ENCODE results near the gene CELF4. TPM values are rescaled to one million over a fixed set of nuclear protein-coding genes. Genes with fewer than 3 reads are reported as not detected.

The CELF4 gene
- polyA plus RNA-seq, 1 donor (not counting 4 experiments of a cell fraction or from before 2014, with no cell fraction given): not detected

GRCh38 chr18:37242091-37242490, 323.5 kb downstream of the CELF4 start:
- Histone ChIP-seq H3K27me3 (ENCODE audit: control insufficient read depth, extremely low read depth, insufficient read depth, low read length) (peaks cover 25% of the 10 kb centered on the region), H2AFZ (ENCODE audit: control insufficient read depth, low read length) (no peak overlapping the region), H3K9me1 (ENCODE audit: control insufficient read depth, extremely low read depth, insufficient read depth, low read length) (no peaks in the 10 kb centered on the region), H3K4me3 (ENCODE audit: control insufficient read depth in 2 of 3, extremely low read depth in 1 of 3, insufficient read depth in 2 of 3, low read depth in 1 of 3, low read length in 3 of 3) (no peak overlapping the region), H3K79me2 (ENCODE audit: control insufficient read depth, insufficient read depth, low read length) (no peaks in the 10 kb centered on the region), H3K4me1 (ENCODE audit: control insufficient read depth, extremely low read depth, insufficient read depth, low read length) (no peaks in the 10 kb centered on the region), H3K9ac (ENCODE audit: control insufficient read depth, extremely low read depth, insufficient read depth, low read length) (no peak overlapping the region), H3K4me2 (ENCODE audit: control insufficient read depth, extremely low read depth, insufficient read depth, low read depth, low read length) (no peak overlapping the region), H3K27ac (ENCODE audit: control insufficient read depth, insufficient read depth, low read length) (no peak overlapping the region), H3K9me3 (ENCODE audit: control insufficient read depth, low read depth, low read length) (no peaks in the 10 kb centered on the region), H4K20me1 (ENCODE audit: control insufficient read depth, extremely low read depth, insufficient read depth, low read length) (no peaks in the 10 kb centered on the region), H3K36me3 (ENCODE audit: control insufficient read depth in 2 of 2, extremely low read depth in 1 of 2, insufficient read depth in 2 of 2, low read length in 2 of 2) (no peaks in the 10 kb centered on the region)
- dilution Hi-C loops (cut with MboI; ENCODE audit: extremely low pct_ligation_motif_present, low sequenced_read_pairs): no loop called here
- FAIRE-seq (no peak), DNase-seq (ENCODE audit: low read depth, low spot score) (no peak)
- TF ChIP-seq EZH2 (IDR thresholded peaks at IDR 0.05; ENCODE audit: low read length): no peak
- TF ChIP-seq CTCF (optimal IDR thresholded peaks at IDR 0.05 in 1 of 3, IDR thresholded peaks at IDR 0.05 in 1 of 3, conservative IDR thresholded peaks at IDR 0.05 in 1 of 3; ENCODE audit: extremely low read depth in 1 of 3, insufficient read depth in 2 of 3, low read length in 3 of 3): no peak

GRCh38 chr18:37238282-37239108, 327.1 kb downstream of the CELF4 start:
- H3K4me2 ChIP-seq (ENCODE audit: control insufficient read depth, extremely low read depth, insufficient read depth, low read depth, low read length): no peak overlapping the region
- peaks cover 13% of the 10 kb centered on the region for H3K27me3 ChIP-seq (ENCODE audit: control insufficient read depth, extremely low read depth, insufficient read depth, low read length)
- no peak for FAIRE-seq
- H2AFZ ChIP-seq (ENCODE audit: control insufficient read depth, low read length): no peak overlapping the region
- no peaks in the 10 kb centered on the region for H4K20me1 ChIP-seq (ENCODE audit: control insufficient read depth, extremely low read depth, insufficient read depth, low read length)
- H3K4me1 ChIP-seq (ENCODE audit: control insufficient read depth, extremely low read depth, insufficient read depth, low read length): no peaks in the 10 kb centered on the region
- H3K9me1 ChIP-seq (ENCODE audit: control insufficient read depth, extremely low read depth, insufficient read depth, low read length): no peaks in the 10 kb centered on the region
- H3K4me3 ChIP-seq (ENCODE audit: control insufficient read depth in 2 of 3, extremely low read depth in 1 of 3, insufficient read depth in 2 of 3, low read depth in 1 of 3, low read length in 3 of 3): no peak overlapping the region
- no peak overlapping the region for H3K27ac ChIP-seq (ENCODE audit: control insufficient read depth, insufficient read depth, low read length)
- H3K79me2 ChIP-seq (ENCODE audit: control insufficient read depth, insufficient read depth, low read length): no peaks in the 10 kb centered on the region
- H3K36me3 ChIP-seq (ENCODE audit: control insufficient read depth in 2 of 2, extremely low read depth in 1 of 2, insufficient read depth in 2 of 2, low read length in 2 of 2): no peaks in the 10 kb centered on the region
- no peak overlapping the region for H3K9ac ChIP-seq (ENCODE audit: control insufficient read depth, extremely low read depth, insufficient read depth, low read length)
- TF ChIP-seq EZH2 (IDR thresholded peaks at IDR 0.05; ENCODE audit: low read length) (no peak), CTCF (optimal IDR thresholded peaks at IDR 0.05 in 1 of 3, IDR thresholded peaks at IDR 0.05 in 1 of 3, conservative IDR thresholded peaks at IDR 0.05 in 1 of 3; ENCODE audit: extremely low read depth in 1 of 3, insufficient read depth in 2 of 3, low read length in 3 of 3) (no peak)
- DNase-seq (ENCODE audit: low read depth, low spot score): no peak
- no peaks in the 10 kb centered on the region for H3K9me3 ChIP-seq (ENCODE audit: control insufficient read depth, low read depth, low read length)
- dilution Hi-C loops (cut with MboI; ENCODE audit: extremely low pct_ligation_motif_present, low sequenced_read_pairs): no loop called here

Measured in keratinocyte (primary cell).